ENCODE results near the gene USP37. TPM values are rescaled to one million over a fixed set of nuclear protein-coding genes. Genes with fewer than 3 reads are reported as not detected.

The USP37 gene, protein sequence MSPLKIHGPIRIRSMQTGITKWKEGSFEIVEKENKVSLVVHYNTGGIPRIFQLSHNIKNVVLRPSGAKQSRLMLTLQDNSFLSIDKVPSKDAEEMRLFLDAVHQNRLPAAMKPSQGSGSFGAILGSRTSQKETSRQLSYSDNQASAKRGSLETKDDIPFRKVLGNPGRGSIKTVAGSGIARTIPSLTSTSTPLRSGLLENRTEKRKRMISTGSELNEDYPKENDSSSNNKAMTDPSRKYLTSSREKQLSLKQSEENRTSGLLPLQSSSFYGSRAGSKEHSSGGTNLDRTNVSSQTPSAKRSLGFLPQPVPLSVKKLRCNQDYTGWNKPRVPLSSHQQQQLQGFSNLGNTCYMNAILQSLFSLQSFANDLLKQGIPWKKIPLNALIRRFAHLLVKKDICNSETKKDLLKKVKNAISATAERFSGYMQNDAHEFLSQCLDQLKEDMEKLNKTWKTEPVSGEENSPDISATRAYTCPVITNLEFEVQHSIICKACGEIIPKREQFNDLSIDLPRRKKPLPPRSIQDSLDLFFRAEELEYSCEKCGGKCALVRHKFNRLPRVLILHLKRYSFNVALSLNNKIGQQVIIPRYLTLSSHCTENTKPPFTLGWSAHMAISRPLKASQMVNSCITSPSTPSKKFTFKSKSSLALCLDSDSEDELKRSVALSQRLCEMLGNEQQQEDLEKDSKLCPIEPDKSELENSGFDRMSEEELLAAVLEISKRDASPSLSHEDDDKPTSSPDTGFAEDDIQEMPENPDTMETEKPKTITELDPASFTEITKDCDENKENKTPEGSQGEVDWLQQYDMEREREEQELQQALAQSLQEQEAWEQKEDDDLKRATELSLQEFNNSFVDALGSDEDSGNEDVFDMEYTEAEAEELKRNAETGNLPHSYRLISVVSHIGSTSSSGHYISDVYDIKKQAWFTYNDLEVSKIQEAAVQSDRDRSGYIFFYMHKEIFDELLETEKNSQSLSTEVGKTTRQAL
- 10 to 100 TPM in 5 of 6 donors, 1 to 10 TPM in 1; 3.0 to 19.1 (median 12.3) TPM for polyA plus RNA-seq (ENCODE audit: low read depth in 6 of 6)

- Mint-ChIP-seq H3K4me1 (peaks cover 43 to 62% (median 54%) of the 10 kb centered on the region in 3 donors), H3K27me3 (no peaks in the 10 kb centered on the region), H3K36me3 (no peaks in the 10 kb centered on the region), H3K4me3 (peak within 1 kb of the TSS; percentile 89 to 99 (median 98)), H3K9me3 (no peaks in the 10 kb centered on the region), H3K27ac (peak within 1 kb of the TSS; percentile 97 to 100 (median 100))
- ATAC-seq (ENCODE audit: low read depth in 2 of 2) (peak; percentile 81 to 84), DNase-seq (peak; percentile 100)
Measured at GRCh38 chr2:218568190-218569037, at the start of gene USP37, which contains the start of gene CNOT9. TSS of gene USP37 (minus strand) at chr2:218568351. CDS start at chr2:218558653, 9,698 bp downstream. TSS of gene CNOT9 (plus strand) at chr2:218568839. CDS start at chr2:218568955, 116 bp downstream.

- H3K27me3 Mint-ChIP-seq: peaks cover 0 to 15% (median 0%) of the 10 kb centered on the region in 3 donors
- DNase-seq: no peak
- H3K9me3 Mint-ChIP-seq: no peaks in the 10 kb centered on the region
- H3K4me1 Mint-ChIP-seq: no peaks in the 10 kb centered on the region
- no peak for ATAC-seq (ENCODE audit: low read depth in 2 of 2)
- H3K36me3 Mint-ChIP-seq: no peaks in the 10 kb centered on the region
- peak overlapping the region in 1 of 6 donors; percentile 20 for H3K27ac Mint-ChIP-seq
- no peak overlapping the region for H3K4me3 Mint-ChIP-seq
Measured at GRCh38 chr2:218615868-218616315, 47.7 kb upstream of the USP37 start.

DNA sequence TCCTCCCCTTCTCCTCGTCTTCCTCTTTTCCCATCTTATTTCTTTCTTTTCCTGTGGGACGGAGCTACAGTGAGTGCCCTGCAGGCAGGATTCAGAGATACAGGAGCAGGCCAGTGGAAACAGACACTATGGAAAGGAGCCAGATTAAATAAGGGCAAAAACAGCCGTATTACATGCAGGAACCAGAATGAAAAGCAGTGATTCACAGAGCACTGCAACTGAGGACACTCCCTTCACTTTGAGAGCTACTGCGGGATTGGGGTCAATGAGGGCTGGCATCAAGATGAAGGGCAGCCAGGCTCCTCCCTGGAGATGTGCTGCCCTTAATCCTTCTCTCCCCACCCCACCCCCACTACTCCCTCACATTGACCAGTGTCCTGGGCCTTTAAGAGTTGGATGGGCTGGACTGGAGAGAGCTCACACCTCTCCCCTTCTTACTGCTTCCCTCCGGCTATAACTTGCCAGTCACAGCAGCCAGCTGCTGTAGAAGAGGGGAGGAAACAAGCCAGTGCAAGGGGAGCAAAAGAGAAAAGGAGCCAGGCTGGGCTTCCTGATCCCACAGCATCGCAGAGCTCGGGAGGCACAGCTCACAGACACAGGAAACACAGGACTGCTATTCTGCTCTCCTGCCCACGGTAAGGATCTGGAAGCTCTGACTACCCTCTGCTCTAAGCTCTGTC is 39.4 kb upstream of the USP37 start, which contains the start of gene PLCD4:
Gene PLCD4, plus strand, starts transcription at position 464 of the 680 bp plus-strand sequence. CDS start 7,841 bp downstream, outside the sequence.
- Mint-ChIP-seq H3K9me3 (no peaks in the 10 kb centered on the region), H3K27ac (peak within 1 kb of the TSS in 2 of 6 donors; percentile 29 to 40), H3K4me1 (no peaks in the 10 kb centered on the region), H3K36me3 (peaks cover 0 to 9% of the 10 kb centered on the region in 2 donors), H3K4me3 (no peak within 1 kb of the TSS), H3K27me3 (peaks cover 5 to 28% (median 19%) of the 10 kb centered on the region in 3 donors)
- DNase-seq (no peak), ATAC-seq (ENCODE audit: low read depth in 2 of 2) (no peak)

- H3K27ac Mint-ChIP-seq: peak overlapping the region in 1 of 6 donors; percentile 37
- H3K4me1 Mint-ChIP-seq: peaks cover under 1 to 1% (median under 1%) of the 10 kb centered on the region in 3 donors
- peaks cover 5 to 28% (median 10%) of the 10 kb centered on the region in 3 donors for H3K27me3 Mint-ChIP-seq
- H3K9me3 Mint-ChIP-seq: no peaks in the 10 kb centered on the region
- peaks cover 0 to 9% of the 10 kb centered on the region in 2 donors for H3K36me3 Mint-ChIP-seq
- H3K4me3 Mint-ChIP-seq: no peak overlapping the region
- DNase-seq (no peak), ATAC-seq (ENCODE audit: low read depth in 2 of 2) (no peak)
Measured at GRCh38 chr2:218605432-218605831, 37.3 kb upstream of the USP37 start.

DNA sequence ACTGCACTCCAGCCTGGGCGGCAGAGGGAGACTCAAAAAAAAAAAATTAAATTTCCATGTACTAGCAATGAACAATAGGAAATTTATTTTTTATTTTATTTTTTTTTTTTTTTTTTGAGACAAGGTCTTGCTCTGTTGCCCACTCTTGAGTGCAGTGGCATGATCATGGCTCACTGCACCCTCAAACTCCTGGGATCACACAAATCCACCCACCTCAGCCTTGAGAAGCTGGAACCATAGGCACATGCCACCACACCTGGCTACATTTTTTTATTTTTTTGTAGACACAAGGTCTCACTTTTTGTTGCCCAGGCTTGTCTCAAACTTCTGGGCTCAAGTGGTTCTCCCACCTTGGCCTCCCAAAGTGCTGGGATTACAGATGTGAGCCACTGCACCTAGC is 17.4 kb upstream of the USP37 start:
- no peaks in the 10 kb centered on the region for H3K9me3 Mint-ChIP-seq
- H3K36me3 Mint-ChIP-seq: peaks cover 0 to 14% of the 10 kb centered on the region in 2 donors
- H3K4me3 Mint-ChIP-seq: no peak overlapping the region
- H3K27me3 Mint-ChIP-seq: no peaks in the 10 kb centered on the region
- peak overlapping the region in 1 of 6 donors; percentile 55 for H3K27ac Mint-ChIP-seq
- no peak for DNase-seq
- no peak for ATAC-seq (ENCODE audit: low read depth in 2 of 2)
- peaks cover 0 to 15% (median 3%) of the 10 kb centered on the region in 3 donors for H3K4me1 Mint-ChIP-seq

DNA sequence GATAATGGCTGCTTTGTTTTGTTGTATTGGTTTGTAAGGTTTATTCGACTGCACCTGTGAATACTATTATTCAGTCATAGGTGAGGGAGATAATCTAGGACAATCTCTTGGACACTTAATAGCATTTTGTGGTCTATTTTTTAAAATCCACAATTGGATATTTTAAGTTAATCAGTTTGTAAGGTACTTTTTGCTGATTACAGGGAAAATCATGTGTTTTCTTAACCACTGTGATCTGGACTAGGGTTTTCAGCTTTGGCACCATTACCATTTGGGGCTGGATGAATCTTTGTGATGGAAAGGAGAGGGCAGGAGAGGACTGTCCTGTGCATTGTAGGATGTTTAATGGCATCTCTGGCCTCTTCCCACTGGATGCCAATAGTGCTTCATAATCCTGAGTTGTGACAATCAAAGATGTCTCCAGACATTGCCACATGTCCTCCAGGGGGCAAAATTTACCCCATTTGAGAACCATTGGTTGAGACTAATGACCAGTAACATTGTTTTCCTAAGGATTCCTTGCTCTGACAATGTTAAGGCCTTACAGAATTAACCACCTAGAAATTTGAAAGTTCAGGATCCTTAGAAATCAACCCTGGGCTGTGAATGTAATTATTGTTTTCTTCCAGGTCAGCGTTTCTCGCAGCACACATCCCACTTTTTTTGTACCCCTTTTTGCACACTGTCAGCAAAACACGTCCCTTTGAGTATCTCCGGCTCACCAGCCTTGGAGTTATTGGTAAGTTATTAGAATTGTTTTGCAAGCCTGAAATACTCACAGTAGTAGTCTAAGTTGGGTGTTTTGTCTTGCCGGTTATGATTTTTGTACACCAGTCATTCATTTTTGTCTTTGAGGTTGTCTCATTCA is 16.1 kb upstream of the USP37 start:
- H3K36me3 Mint-ChIP-seq: peaks cover 0 to 13% of the 10 kb centered on the region in 2 donors
- ATAC-seq (ENCODE audit: low read depth in 2 of 2): no peak
- H3K27me3 Mint-ChIP-seq: no peaks in the 10 kb centered on the region
- peaks cover 0 to 15% (median 3%) of the 10 kb centered on the region in 3 donors for H3K4me1 Mint-ChIP-seq
- no peaks in the 10 kb centered on the region for H3K9me3 Mint-ChIP-seq
- H3K27ac Mint-ChIP-seq: peak overlapping the region in 1 of 6 donors; percentile 55
- no peak overlapping the region for H3K4me3 Mint-ChIP-seq
- DNase-seq: no peak

- Mint-ChIP-seq H3K4me1 (peaks cover 17 to 33% (median 17%) of the 10 kb centered on the region in 3 donors), H3K27ac (peak overlapping the region in 2 of 6 donors; percentile 26 to 67), H3K4me3 (no peak overlapping the region), H3K36me3 (peaks cover 0 to 13% of the 10 kb centered on the region in 2 donors), H3K9me3 (no peaks in the 10 kb centered on the region), H3K27me3 (no peaks in the 10 kb centered on the region)
- ATAC-seq (ENCODE audit: low read depth in 2 of 2) (no peak), DNase-seq (no peak)
Measured at GRCh38 chr2:218582076-218582475, 13.9 kb upstream of the USP37 start.

DNA sequence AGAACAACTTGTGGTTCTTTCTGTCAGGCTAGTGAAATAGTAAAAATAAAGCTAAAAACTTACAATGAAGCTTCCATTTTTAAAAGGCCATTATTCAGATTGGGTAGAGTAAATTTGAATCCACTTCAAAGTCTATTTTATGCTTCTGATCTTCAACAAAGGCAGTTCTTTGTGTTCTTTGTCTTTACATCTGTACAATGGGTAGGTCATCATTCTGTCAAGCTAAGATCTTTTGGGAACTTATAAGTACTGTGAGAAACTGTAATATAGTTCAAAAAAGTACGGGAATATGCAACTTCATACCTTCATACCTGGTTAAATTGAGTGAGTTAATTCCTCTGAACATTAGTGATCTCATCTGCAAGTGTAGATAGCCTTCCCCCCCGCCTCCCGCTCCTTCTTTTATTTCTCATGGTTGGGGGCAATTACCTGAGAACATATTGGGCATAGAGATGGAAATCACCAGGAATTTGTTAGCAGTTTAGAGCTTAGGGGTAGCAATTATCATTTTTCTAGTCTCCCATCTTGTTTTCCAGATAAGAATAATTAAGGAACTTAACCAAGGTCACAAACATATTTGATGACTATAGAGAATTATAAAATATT is 10.2 kb upstream of the USP37 start:
- Mint-ChIP-seq H3K27me3 (no peaks in the 10 kb centered on the region), H3K9me3 (no peaks in the 10 kb centered on the region), H3K27ac (peak overlapping the region in 4 of 6 donors; percentile 8 to 76 (median 52)), H3K4me3 (no peak overlapping the region), H3K4me1 (peaks cover 14 to 25% (median 23%) of the 10 kb centered on the region in 3 donors), H3K36me3 (peaks cover 0 to 5% of the 10 kb centered on the region in 2 donors)
- DNase-seq (no peak), ATAC-seq (ENCODE audit: low read depth in 2 of 2) (no peak)

DNA sequence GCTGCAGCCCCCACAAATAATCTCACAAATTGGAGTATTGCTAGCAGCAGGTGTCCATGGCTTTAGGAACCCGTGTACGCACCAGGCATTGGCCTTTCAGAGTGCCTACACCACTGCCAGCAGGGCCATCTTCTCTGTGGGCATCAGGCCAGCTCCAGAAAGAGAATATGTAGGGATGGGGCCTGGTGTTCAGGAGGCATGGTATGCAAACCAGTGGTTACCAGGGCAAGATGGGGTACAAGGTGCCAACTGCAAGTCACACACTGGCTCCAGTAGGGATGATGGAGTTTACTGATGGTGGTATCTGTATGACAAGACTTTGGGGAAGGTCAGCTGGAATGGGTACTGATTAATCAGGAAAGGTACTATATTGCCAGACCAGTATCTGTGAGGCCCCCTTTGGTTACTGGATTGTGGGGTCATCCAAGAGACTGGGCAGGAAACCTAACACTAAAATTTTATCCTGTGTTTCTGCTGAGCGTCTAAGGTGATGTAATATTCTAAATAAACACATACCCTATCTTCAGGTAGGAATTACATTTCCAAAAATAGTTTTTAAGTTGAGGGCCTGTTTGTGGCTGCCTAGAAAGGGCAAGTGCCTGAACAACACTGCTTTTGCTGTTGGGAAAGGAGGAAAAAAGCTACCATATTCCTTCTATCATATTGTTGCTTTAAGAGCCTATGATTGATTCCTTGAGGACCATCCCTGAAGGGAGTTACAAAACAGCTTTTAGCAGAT is 9.5 kb upstream of the USP37 start:
- Mint-ChIP-seq H3K4me3 (no peak overlapping the region), H3K27ac (peak overlapping the region in 3 of 6 donors; percentile 30 to 50 (median 31)), H3K36me3 (peaks cover 0 to 5% of the 10 kb centered on the region in 2 donors), H3K9me3 (no peaks in the 10 kb centered on the region), H3K27me3 (no peaks in the 10 kb centered on the region), H3K4me1 (peaks cover 15 to 25% (median 20%) of the 10 kb centered on the region in 3 donors)
- no peak for DNase-seq
- no peak for ATAC-seq (ENCODE audit: low read depth in 2 of 2)

DNA sequence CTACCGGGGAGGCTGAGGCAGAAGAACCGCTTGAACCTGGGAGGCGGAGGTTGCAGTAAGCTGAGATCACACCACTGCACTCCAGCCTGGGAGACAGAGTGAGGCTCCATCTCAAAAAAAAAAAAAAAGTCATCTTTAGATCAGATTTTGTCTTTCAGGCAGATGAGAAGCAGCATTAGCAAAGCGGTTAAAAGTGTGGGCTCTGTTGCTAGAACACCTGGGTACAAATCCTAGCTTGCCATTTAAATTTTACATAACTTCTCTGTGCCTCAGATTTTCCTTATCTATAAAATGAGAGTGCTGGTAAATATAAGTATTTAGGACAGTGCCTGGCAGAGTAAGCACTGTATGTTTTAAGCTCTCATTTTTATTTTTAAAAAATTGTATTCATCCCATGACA is 8.7 kb upstream of the USP37 start:
- no peak for DNase-seq
- Mint-ChIP-seq H3K36me3 (peaks cover 0 to 5% of the 10 kb centered on the region in 2 donors), H3K9me3 (no peaks in the 10 kb centered on the region), H3K4me1 (peaks cover 18 to 28% (median 25%) of the 10 kb centered on the region in 3 donors), H3K4me3 (no peak overlapping the region), H3K27ac (peak overlapping the region in 3 of 6 donors; percentile 37 to 76 (median 43)), H3K27me3 (no peaks in the 10 kb centered on the region)
- ATAC-seq (ENCODE audit: low read depth in 2 of 2): no peak

All from naive B cell (primary cell).